PC-3 (cell line): ENCODE data around the gene DEFB119.

Experiments
- CTCF ChIP-seq: fragments of 300-600 bp; sonication (generic); conservative IDR thresholded peaks from 2 replicates; pipeline ENCODE4 v1.5.1; 2017; ENCODE audit warnings: antibody characterized with exemption, low read depth, mild to moderate bottlenecking, low read length
- EZH2 ChIP-seq: fragments of 300-600 bp; sonication (generic); IDR thresholded peaks from one replicate; pipeline ENCODE4 v1.6.1; 2017; ENCODE audit warnings: antibody characterized with exemption, mild to moderate bottlenecking, low read length; ENCODE audit not compliant: unreplicated experiment

- TF ChIP-seq CTCF (no peak), EZH2 (no peak)
Observed at GRCh38 chr20:31374346-31374745, 16.0 kb downstream of the DEFB119 start.
